ENCODE measurements around the gene HNRNPA2B1.
"Not testable (repeated sequence)": the region's sequence is repeated elsewhere in the genome, so short reads cannot be mapped to it uniquely, and the experiment has no call there.

HNRNPA2B1 gene

DNA sequence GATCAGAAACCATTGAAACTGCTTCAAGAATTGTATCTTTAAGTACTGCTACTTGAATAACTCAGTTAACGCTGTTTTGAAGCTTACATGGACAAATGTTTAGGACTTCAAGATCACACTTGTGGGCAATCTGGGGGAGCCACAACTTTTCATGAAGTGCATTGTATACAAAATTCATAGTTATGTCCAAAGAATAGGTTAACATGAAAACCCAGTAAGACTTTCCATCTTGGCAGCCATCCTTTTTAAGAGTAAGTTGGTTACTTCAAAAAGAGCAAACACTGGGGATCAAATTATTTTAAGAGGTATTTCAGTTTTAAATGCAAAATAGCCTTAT lies 14.7 kb downstream of the HNRNPA2B1 start:
- Histone ChIP-seq H3K36me3 (ENCODE audit: insufficient read depth, low read length) (peaks cover 25% of the 10 kb centered on the region), H3K9me2 (replicated peaks; ENCODE audit: low read depth, low read length) (no peaks in the 10 kb centered on the region), H4K20me1 (ENCODE audit: insufficient read depth, low read length, poor library complexity, severe bottlenecking) (peaks cover 56% of the 10 kb centered on the region)

GRCh38 chr7:26185131-26185843 lies 15.3 kb downstream of the HNRNPA2B1 start:
- no peak overlapping the region for H3K4me2 ChIP-seq (ENCODE audit: low read depth, low read length, poor library complexity, severe bottlenecking)
- H3K36me3 ChIP-seq (ENCODE audit: insufficient read depth, low read length) = peaks cover 20% of the 10 kb centered on the region
- H3K9me3 ChIP-seq (ENCODE audit: insufficient read depth, low read depth, low read length) = no peaks in the 10 kb centered on the region
- H3K9me2 ChIP-seq (replicated peaks; ENCODE audit: low read depth, low read length) = no peaks in the 10 kb centered on the region
- no peak overlapping the region for H3K4me3 ChIP-seq (ENCODE audit: low read length, poor library complexity, severe bottlenecking)
- TF ChIP-seq CTCF (conservative IDR thresholded peaks at IDR 0.05; ENCODE audit: low read length) (no peak), EZH2phosphoT487 (IDR thresholded peaks at IDR 0.05; ENCODE audit: borderline replicate concordance) (no peak)
- H2AFZ ChIP-seq (ENCODE audit: low read length) = no peak overlapping the region
- peaks cover 51% of the 10 kb centered on the region for H4K20me1 ChIP-seq (ENCODE audit: insufficient read depth, low read length, poor library complexity, severe bottlenecking)
- no peak overlapping the region for H3K9ac ChIP-seq (ENCODE audit: low read depth, low read length, poor library complexity, severe bottlenecking)
- H3K79me2 ChIP-seq (ENCODE audit: insufficient read depth, low read length) = peaks cover 17% of the 10 kb centered on the region
- H3K4me1 ChIP-seq (ENCODE audit: insufficient read depth, low read length, poor library complexity, severe bottlenecking) = no peaks in the 10 kb centered on the region
- no peaks in the 10 kb centered on the region for H3K27me3 ChIP-seq (ENCODE audit: insufficient read depth, low read length, poor library complexity, severe bottlenecking)
- peaks cover 23% of the 10 kb centered on the region for H3F3A ChIP-seq (ENCODE audit: low read depth)

More for the DNA sequence above, 14.7 kb downstream of the HNRNPA2B1 start:
- peaks cover 23% of the 10 kb centered on the region for H3F3A ChIP-seq (ENCODE audit: low read depth)
- no peak overlapping the region for H2AFZ ChIP-seq (ENCODE audit: low read length)
- no peaks in the 10 kb centered on the region for H3K27me3 ChIP-seq (ENCODE audit: insufficient read depth, low read length, poor library complexity, severe bottlenecking)
- H3K9me3 ChIP-seq (ENCODE audit: insufficient read depth, low read depth, low read length) = no peaks in the 10 kb centered on the region
- TF ChIP-seq EZH2phosphoT487 (IDR thresholded peaks at IDR 0.05; ENCODE audit: borderline replicate concordance) (no peak), CTCF (conservative IDR thresholded peaks at IDR 0.05; ENCODE audit: low read length) (no peak)
- H3K9ac ChIP-seq (ENCODE audit: low read depth, low read length, poor library complexity, severe bottlenecking) = no peak overlapping the region
- no peaks in the 10 kb centered on the region for H3K4me1 ChIP-seq (ENCODE audit: insufficient read depth, low read length, poor library complexity, severe bottlenecking)
- no peak overlapping the region for H3K4me2 ChIP-seq (ENCODE audit: low read depth, low read length, poor library complexity, severe bottlenecking)
- peaks cover 22% of the 10 kb centered on the region for H3K79me2 ChIP-seq (ENCODE audit: insufficient read depth, low read length)
- no peak overlapping the region for H3K4me3 ChIP-seq (ENCODE audit: low read length, poor library complexity, severe bottlenecking)

DNA sequence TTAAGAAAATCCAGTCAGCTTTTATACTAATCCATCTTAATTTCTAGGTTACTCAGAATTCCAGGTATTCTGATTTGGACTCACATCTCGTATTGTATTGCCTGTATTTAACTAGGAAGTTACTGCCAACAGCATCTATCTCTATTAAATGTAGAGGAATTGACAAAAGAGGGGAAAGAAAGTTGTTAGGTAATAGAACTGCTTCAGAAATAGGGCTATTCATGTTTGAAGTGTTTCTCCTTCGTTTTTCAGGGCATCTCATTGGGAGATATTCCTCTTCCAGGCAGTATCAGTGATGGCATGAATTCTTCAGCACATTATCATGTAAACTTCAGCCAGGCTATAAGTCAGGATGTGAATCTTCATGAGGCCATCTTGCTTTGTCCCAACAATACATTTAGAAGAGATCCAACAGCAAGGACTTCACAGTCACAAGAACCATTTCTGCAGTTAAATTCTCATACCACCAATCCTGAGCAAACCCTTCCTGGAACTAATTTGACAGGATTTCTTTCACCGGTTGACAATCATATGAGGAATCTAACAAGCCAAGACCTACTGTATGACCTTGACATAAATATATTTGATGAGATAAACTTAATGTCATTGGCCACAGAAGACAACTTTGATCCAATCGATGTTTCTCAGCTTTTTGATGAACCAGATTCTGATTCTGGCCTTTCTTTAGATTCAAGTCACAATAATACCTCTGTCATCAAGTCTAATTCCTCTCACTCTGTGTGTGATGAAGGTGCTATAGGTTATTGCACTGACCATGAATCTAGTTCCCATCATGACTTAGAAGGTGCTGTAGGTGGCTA lies 16.1 kb downstream of the HNRNPA2B1 start:
- Histone ChIP-seq H3F3A (ENCODE audit: low read depth) (peaks cover 23% of the 10 kb centered on the region), H4K20me1 (ENCODE audit: insufficient read depth, low read length, poor library complexity, severe bottlenecking) (peaks cover 43% of the 10 kb centered on the region), H3K36me3 (ENCODE audit: insufficient read depth, low read length) (peaks cover 12% of the 10 kb centered on the region), H3K79me2 (ENCODE audit: insufficient read depth, low read length) (peaks cover 10% of the 10 kb centered on the region)
- H3K4me2 ChIP-seq (ENCODE audit: low read depth, low read length, poor library complexity, severe bottlenecking); H3K4me3 ChIP-seq (ENCODE audit: low read length, poor library complexity, severe bottlenecking); H3K4me1 ChIP-seq (ENCODE audit: insufficient read depth, low read length, poor library complexity, severe bottlenecking); H3K9me3 ChIP-seq (ENCODE audit: insufficient read depth, low read depth, low read length); H3K9me2 ChIP-seq (replicated peaks; ENCODE audit: low read depth, low read length); H3K27me3 ChIP-seq (ENCODE audit: insufficient read depth, low read length, poor library complexity, severe bottlenecking); H3K9ac ChIP-seq (ENCODE audit: low read depth, low read length, poor library complexity, severe bottlenecking); H2AFZ ChIP-seq (ENCODE audit: low read length): not testable (repeated sequence)
